ENCODE data around the gene HOXC9. TPM values are rescaled to one million over a fixed set of nuclear protein-coding genes. Genes with fewer than 3 reads are reported as not detected.

HOXC9 gene
- total and polyA plus RNA-seq, 10 donors, result 0.05 TPM; not detected in 9

DNA sequence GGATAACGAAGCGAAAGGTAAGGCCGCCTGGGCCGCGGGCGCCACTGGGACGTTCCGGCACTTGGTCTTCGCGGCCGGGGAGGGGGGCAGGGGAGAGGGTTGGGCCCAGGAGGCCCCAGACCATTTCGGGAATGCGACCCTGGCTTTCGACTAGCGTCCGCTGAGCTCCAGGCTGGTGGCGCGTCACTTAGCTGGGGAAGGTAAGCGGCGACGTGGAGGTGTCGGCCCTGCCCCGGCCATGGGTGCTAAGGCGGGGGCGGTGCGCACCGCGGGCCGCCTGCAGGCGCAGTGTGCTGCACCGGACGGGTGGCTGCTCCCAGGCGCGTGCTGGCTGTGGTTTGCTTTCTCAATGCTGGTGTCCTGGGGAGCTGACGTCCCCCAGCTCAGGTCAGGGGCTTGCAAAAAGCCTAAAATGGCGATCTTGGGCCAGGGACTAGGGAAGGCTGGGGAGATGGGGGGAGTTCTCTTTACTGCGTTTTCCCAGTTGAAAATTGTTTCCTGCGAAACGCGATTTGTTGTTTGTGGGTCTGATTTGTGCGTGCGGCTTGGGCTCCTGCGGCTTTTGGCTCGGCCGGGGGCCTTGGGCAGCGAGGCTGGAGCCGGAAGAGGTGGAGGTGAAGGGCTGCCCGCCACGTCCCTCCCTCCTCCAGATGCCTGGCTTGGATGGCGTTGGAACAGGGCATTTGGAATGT, 13.8 kb upstream of the HOXC9 start:
- no peak for DNase-seq
- H3K4me3 ChIP-seq, result peak overlapping the region in 3 of 8 donors; percentile 9 to 53 (median 16)
- H3K9me3 ChIP-seq, result peaks cover 0 to 12% (median 0%) of the 10 kb centered on the region in 8 donors
- WGBS, 5 donors, result 2 to 6% (median 5%) methylated on average over 18 to 50 of the region's 50 CpGs
- no peak for TF ChIP-seq POLR2AphosphoS5 (IDR thresholded peaks at IDR 0.05)
- TF ChIP-seq, protein P1, sequence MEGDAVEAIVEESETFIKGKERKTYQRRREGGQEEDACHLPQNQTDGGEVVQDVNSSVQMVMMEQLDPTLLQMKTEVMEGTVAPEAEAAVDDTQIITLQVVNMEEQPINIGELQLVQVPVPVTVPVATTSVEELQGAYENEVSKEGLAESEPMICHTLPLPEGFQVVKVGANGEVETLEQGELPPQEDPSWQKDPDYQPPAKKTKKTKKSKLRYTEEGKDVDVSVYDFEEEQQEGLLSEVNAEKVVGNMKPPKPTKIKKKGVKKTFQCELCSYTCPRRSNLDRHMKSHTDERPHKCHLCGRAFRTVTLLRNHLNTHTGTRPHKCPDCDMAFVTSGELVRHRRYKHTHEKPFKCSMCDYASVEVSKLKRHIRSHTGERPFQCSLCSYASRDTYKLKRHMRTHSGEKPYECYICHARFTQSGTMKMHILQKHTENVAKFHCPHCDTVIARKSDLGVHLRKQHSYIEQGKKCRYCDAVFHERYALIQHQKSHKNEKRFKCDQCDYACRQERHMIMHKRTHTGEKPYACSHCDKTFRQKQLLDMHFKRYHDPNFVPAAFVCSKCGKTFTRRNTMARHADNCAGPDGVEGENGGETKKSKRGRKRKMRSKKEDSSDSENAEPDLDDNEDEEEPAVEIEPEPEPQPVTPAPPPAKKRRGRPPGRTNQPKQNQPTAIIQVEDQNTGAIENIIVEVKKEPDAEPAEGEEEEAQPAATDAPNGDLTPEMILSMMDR (IDR thresholded peaks at IDR 0.05 in 8 of 11, conservative IDR thresholded peaks at IDR 0.05 in 3 of 11), result no peak
- TF ChIP-seq POLR2A (IDR thresholded peaks at IDR 0.05), result no peak
- H3K27me3 ChIP-seq (replicated peaks in 1 of 7), result peaks cover 31 to 100% (median 100%) of the 10 kb centered on the region in 7 donors
- H3K27ac ChIP-seq, result no peak overlapping the region
- peaks cover 13 to 48% (median 33%) of the 10 kb centered on the region in 6 donors for H3K4me1 ChIP-seq
- intact Hi-C loops (cut with DNase I; ENCODE audit: low total_unique reads), result no loop called here
- H3K36me3 ChIP-seq, result no peaks in the 10 kb centered on the region

DNA sequence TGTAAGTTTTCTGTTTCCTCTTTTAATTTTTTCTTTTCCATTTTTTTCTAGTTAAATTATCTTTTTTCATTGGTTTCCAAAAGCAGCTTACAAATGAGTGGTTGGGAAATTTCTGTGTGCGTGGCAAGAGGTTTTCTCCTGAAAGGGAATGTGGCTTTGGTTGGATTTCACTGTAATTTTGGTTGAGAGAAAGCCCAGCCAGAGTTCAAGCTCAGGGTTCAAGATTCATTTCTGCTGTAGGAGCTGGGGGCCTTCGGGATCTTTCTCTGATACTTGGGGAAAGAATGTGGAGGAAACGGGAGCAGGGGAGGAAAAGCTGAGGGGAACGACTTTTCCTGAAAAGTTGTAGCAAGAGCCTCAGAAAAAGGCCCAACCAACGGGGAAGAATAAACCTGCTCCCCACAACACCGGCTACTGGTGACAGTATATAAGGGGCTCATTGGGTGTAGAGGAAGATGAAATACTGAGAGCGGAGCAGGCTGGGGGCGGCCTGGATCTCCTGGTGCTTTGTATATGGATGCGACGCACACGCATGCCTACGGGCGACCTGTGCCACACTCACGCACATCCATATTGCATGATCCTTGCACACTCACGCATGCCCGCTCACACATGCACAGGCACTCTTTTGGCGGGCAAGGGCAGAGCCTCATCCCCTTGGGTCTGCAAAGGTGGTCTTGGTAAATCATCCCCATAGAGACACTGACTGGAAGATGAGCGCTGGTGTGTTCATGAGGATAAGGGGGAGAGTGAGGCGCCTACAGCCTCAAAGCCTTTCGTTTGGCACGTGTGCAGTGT, 13.1 kb upstream of the HOXC9 start:
- WGBS, 5 donors, result 19 to 27% (median 23%) methylated on average over 21 of the region's 21 CpGs
- Histone ChIP-seq H3K27ac (no peak overlapping the region), H3K4me3 (no peak overlapping the region), H3K4me1 (peaks cover 13 to 48% (median 33%) of the 10 kb centered on the region in 6 donors), H3K9me3 (peaks cover 0 to 12% (median 0%) of the 10 kb centered on the region in 8 donors), H3K27me3 (replicated peaks in 1 of 7) (peaks cover 31 to 100% (median 100%) of the 10 kb centered on the region in 7 donors), H3K36me3 (no peaks in the 10 kb centered on the region)
- TF ChIP-seq POLR2AphosphoS5 (IDR thresholded peaks at IDR 0.05) (no peak), POLR2A (IDR thresholded peaks at IDR 0.05) (no peak)
- TF ChIP-seq, protein P1 (IDR thresholded peaks at IDR 0.05 in 8 of 11, conservative IDR thresholded peaks at IDR 0.05 in 3 of 11), result no peak
- no peak for DNase-seq
- intact Hi-C loops (cut with DNase I; ENCODE audit: low total_unique reads), result no loop called here

DNA sequence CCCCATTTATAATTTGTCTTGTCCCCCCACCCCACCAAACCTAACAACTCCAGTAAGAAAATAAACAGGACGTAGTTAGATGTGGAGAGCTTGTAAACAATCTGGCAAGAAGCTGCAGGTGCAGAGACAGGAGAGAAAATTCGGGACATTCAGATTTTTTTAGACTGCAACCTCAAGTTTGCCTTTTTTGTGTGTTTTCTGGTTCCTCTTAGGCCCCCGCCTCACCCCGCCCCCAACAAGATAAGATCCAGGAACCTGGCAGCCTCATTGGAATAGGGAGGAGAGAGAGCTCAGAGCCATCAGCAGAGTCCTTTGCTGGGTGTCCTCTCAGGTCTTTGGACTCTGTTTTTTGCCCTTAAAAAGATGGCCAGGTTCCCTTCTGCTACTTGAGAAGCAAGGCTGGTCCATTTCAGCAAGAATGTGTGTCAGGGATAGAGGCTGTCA, 12.2 kb upstream of the HOXC9 start:
- peaks cover 13 to 48% (median 33%) of the 10 kb centered on the region in 6 donors for H3K4me1 ChIP-seq
- TF ChIP-seq, protein P1 (IDR thresholded peaks at IDR 0.05 in 8 of 11, conservative IDR thresholded peaks at IDR 0.05 in 3 of 11), result no peak
- TF ChIP-seq POLR2AphosphoS5 (IDR thresholded peaks at IDR 0.05) (no peak), POLR2A (IDR thresholded peaks at IDR 0.05) (no peak)
- DNase-seq, result no peak
- peaks cover 0 to 12% (median 0%) of the 10 kb centered on the region in 8 donors for H3K9me3 ChIP-seq
- no peak overlapping the region for H3K4me3 ChIP-seq
- intact Hi-C loops (cut with DNase I; ENCODE audit: low total_unique reads), result no loop called here
- no peak overlapping the region for H3K27ac ChIP-seq
- peaks cover 29 to 100% (median 100%) of the 10 kb centered on the region in 7 donors for H3K27me3 ChIP-seq (replicated peaks in 1 of 7)
- 6 to 16% (median 13%) methylated on average over 4 of the region's 4 CpGs for WGBS, 5 donors
- H3K36me3 ChIP-seq, result no peaks in the 10 kb centered on the region
